ENCODE results near the gene CLC.
A peak's percentile ranks its signal among the peaks of the same experiment; 100 is the strongest.
"Not testable (repeated sequence)": the region's sequence is repeated elsewhere in the genome, so short reads cannot be mapped to it uniquely, and the experiment has no call there.

The CLC gene

DNA sequence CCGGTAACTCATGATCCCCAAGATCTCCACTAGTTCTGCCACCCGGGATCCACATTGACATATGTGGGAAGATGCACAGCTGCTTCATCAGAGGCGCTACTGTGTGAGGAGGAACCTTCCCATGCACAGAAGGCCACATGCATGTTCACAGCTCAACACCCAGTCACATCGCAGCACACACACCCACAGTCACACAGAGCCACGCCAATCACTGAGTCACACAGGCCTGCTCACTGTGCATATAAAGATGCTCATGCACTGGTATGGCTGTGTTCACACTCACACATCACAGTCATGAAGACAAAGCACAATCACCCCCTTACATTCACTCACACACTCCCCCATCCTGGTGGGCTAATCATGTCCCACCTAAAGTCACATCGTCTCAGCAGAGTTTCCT is 9.8 kb downstream of the CLC start:
- no peak for DNase-seq

DNA sequence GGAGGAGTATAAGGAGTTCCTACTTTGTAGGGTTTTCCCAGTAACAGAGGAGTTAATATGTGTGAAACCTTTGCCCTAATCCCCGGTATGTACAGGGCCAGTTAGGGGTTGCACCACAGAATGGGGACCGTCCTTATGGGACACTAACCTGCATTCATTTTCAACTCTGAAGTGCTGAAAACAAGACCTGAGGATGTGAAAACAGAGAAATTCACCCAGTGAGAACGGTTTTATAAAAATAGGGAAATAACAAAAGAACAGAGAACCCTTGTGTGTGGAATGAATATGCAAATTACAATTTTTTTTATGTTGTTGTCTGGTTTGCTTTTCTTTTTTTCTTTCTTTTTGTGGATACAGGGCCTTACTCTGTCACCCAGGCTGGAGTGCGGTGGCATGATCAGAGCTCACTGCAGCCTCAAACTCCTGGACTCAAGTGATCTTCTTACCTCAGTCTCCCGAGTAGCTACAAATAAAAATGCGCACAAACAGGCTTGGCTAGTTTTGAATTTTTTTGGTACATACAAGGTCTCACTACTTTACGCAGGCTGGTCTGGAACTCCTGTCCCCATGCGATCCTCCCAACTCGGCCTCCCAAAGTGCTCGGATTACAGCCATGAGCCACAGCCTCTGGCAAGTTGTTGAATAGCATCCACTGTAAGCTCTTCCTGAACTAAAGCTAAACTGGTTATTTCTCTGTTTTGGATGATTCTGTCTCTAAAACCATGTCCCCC is 10.6 kb downstream of the CLC start:
- no peak for DNase-seq

DNA sequence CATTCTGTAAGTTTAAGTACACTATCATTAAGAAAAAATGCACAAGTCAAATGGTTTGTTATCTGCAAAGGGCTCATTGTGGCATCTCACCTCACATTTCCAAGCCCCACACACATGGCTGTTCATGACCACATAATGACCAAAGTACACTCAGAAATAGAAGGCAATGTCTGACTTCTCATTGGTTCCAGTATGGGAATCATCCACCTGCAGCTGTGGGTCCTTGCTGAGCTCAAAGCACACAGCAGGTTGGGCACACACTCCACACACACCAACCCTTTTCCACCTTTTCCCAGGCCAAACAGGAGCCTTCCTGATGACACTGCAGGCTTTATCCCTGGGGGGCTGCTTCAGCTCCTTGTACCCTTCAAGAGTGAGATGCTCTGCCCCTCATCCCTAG is 11.8 kb downstream of the CLC start:
- no peak for DNase-seq

DNA sequence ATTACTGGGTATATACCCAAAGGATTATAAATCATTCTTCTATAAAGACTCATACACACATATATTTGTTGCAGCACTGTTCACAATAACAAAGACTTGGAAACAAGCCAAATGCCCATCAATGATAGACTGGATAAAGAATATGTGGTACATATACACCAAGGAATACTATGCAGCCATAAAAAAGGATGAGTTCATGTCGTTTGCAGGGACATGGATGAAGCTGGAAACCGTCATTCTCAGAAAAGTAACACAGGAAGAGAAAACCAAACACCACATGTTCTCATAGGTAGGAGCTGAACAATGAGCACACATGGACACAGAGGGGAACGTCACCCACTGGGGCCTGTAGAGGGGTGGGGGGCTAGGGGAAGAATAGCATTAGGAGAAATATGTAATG is 17.7 kb downstream of the CLC start:
- not testable (repeated sequence) for DNase-seq

DNA sequence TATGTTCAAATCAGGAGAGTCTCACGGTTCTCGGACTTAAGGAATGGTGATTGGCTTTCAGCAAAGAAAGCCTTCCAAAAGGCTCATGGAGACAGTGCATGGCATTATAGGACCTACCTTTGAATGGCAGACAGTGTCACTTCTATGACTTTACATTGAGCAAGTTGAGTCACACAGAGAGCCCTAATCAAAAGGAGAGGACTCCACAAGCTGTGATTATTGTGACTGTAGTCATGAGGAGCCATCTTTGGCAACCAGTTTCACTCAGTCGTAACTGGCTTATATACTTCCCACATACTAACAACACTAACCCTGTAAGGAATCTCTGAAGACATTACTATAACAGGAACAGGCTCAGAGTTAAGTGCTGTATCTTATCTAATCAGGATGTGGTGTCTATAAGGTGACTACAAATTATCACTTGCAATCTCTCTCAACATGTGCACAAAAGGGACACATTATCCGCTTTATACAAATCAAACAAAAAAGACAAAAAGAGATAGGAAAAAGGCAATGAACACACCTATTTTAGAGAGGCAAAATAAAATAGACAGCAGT is 27.4 kb downstream of the CLC start:
- DNase-seq, result no peak

DNA sequence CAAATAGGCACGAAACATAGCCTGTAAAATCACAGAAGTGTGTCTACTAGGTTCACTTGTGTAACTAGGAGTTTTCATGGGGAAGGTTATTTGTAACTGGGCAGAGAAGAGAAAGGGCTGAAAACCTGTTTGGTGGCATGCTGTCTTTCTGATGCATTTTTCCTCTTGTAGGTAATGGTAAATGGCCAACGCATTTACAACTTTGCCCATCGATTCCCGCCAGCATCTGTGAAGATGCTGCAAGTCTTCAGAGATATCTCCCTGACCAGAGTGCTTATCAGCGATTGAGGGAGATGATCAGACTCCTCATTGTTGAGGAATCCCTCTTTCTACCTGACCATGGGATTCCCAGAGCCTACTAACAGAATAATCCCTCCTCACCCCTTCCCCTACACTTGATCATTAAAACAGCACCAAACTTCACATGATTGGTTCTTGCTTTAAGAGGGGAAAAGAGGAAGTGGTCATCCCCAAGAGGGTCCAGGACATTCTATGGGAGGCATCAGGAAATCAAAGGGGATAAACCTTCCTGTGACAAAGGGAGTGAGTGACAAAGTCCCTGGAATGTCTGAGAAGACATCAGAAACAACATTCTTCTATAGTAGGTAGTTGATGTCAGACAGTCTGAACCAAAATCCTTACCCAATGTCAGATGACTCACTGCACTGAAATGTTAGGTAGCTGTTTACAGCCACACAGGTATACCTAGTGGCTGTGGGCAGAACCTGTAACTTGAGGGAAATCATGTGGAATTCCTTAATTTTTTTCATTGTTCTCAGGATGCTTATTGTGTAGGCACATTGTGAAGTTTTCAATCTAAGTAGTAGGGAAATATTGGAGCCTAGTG is 28.6 kb downstream of the CLC start:
- DNase-seq, result no peak

DNA sequence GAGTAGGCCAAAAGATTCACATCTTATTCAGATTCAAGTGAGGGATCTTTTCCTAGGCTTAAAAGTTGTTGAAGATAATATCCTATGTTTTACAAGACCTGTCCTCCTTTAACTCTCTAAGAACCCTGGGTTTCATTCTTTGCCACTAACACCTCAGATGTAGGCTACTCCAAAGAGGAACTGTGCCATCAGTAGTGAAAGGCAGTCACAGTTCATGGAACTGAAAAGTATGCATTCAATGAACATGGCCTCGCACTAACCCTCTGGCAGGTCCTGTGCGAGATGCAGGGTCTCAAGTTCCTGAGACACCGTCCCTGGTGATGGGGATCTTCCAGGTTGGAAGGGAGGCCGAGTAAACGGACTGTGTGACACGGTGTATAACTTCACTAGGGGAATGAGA is 29.2 kb downstream of the CLC start:
- no peak for DNase-seq

DNA sequence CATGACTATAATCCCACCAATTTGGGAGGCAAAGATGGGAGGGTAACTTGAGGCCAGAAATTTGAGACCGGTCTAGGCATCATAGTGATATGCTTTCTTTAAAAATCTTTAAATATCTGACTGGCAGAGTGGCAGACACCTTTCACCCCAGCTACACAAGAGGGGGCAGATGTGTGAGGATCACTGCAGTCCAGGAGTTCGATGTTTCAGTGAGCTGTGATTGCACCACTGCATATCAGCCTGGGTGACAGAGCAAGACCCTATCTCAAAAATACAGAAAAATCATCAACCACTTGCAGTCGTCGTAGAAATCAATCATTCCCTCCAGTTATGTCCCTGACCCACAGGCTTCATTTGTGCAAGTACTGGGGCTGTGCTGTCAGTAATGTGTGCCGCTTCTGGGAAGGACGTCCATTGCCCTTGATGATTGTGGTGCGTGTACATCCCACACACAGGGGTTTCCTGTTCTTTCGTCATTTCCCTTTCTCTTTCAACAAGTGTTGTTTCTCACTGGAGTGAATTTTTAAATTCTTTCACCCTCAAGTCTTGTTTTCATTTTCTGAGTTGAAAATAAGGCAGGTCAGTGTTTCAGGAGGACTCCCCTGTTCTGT is 32.1 kb downstream of the CLC start:
- no peak for DNase-seq

DNA sequence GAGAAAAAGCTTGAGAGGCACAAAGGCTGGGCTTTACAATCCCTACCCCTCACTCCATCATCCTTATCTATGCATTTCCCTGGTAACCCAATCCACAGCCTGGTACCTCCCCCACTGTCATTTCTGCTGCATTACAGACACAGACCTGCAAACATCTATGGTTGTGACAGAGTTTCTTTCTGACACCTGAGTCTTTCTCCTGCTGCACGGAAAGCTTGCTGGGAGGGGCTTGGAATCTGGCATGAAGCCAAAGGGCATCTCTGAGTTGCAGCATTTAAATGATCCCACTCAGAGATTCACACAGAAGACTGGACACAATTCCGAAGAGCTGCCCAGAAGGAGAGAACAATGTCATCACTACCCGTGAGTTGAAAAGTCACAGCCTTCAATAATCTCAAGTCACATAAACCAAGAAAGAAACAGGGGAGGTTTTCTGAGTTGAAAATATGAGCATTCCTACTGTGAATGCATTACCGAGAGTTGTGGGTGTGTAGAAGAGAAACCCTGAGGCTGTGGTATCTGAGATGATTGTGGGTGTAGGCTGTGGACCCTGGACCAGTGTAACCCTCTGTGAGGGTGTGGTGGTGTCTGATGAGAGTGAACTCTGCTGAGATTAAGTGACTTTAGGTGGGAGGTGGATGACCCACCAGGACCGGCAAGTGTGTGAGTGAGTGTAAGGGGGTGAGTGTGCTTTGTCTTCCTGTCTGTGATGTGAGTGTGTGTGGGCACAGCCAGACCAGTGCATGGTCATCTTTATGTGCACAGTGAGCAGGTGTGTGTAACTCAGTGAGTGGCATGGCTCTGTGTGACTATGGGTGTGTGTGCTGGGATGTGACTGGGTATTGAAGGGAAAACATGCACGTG is 33.4 kb downstream of the CLC start, which contains the start of gene LGALS14:
Gene LGALS14, plus strand, starts transcription at position 301 of the 864 bp plus-strand sequence. Its CDS starts 48 bp downstream, at position 349.
- DNase-seq, result peak; percentile 57

DNA sequence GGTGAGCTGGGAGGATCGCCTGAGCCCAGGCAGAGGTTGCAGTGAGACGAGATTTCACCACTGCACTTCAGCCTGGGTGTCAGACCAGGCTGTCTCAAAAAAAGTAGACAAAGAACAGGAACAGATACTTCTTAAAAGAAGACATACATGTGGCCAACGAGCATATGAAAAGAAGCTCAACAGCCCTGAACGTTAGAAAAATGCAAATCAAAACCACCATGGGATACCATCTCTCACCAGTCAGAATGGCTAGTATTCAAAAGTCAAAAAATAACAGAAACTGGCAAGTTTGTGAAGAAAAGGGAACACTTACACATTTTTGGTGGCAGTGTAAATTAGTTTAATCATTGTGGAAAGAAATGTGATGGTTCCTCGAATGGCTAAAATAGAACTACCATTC is 36.5 kb downstream of the CLC start:
- DNase-seq, result no peak

DNA sequence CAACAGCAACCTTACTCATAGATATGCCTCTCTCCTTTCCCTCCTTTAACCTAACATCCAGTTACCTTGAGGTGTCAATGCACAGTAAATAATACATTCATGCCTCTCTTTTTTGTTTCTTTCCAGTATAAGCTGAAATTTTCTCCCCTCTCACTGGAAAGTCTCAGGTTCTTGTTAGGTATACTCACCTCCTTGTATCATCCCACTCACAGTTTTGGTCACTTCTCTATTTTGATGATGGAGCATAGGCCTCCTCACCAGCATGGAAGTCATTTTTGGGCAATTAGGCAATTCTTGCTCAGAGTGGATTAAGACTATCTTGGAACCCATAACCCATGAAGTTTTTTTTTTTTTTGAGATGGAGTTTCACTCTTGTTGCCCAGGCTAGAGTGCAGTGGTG is 39.3 kb downstream of the CLC start:
- no peak for DNase-seq

DNA sequence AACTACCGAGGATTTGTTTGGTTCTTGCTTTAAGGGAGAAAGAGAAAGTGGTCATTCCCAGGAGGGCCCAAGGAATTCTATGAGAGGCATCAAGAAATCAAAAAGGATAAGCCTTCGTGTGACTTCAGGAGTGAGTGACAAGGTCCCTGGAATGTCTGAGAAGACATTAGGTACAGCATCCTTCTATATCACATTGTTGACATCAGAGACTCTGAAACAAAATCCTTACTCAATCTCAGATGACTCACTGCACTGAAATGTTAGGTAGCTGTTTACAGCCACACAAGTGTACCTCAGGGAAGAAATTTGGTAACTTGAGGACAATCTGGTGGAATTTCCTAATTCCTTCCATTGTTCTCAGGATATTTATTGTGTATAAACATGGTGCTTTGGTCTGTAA is 41.4 kb downstream of the CLC start:
- DNase-seq, result no peak

DNA sequence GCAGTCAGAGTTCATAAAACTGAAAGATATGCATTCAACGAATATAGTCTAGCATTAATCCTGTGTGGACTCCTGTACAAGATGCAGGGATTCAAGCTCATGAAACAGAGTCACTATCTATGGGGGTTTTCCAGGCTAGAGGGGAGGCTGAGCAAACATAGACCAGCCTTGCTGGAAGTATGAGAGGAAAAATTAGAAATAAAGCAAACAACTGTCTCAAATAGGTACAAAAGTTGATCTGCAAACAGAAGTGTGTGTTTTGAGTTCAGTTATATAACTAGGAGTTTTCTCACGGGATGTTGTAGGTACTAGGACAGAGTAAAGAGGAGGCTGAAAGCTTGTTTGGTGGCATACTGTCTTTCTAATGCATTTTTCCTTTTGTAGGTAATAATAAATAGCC is 42.1 kb downstream of the CLC start:
- DNase-seq, result no peak

DNA sequence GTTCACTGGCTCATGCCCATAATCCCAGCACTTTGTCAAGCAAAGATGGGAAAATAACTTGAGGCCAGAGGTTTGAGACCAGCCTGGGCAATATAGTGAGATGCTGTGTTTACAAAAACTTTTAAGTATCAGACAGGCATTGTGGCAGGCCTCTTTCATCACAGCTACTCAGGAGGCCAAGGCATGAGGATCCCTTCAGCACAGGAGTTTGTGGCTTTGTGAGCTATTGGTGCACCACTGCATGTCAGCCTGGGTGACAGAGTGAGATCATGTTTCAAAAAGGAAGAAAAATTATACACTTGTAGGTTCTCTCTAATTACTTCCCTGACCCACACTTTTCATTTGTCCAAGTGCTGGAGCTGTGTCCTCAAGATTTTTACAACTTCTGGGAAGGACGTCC is 45.0 kb downstream of the CLC start:
- DNase-seq, result no peak

DNA sequence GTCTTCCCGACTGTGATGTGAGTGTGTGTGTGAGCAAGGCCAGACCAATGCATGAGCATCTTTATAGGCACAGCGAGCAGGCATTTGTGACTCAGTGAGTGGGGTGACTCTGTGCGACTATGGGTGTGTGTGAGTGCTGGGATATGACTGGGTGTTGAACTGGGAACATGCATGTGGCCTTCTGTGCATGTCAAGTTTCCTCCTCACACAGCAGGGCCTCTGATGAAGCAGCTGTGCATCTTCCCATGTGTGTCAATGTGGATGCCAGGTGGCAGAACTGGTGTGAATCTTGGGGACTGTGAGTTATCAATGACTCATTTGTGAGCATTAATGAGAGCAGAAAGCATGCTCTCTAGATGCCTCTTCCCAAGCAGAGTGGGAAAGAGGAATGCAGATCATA is 45.7 kb downstream of the CLC start:
- no peak for DNase-seq

DNA sequence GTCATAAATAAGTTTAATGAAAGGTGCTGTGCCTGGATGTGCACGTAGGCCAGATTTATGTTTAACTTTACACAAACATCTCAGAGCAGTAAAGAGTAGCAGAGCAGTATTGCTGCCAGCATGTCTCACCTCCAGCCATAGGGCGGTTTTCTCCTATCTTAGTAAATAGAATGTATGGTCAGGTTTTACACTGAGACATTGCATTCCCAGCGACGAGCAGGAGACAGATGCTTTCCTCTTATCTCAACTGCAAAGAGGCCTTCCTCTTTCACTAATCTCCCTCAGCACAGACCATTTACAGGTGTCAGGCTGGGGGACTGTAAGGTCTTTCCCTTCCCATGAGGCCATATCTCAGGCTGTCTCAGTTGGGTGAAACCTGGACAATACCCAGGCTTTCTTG is 49.2 kb downstream of the CLC start:
- DNase-seq, result not testable (repeated sequence)

DNA sequence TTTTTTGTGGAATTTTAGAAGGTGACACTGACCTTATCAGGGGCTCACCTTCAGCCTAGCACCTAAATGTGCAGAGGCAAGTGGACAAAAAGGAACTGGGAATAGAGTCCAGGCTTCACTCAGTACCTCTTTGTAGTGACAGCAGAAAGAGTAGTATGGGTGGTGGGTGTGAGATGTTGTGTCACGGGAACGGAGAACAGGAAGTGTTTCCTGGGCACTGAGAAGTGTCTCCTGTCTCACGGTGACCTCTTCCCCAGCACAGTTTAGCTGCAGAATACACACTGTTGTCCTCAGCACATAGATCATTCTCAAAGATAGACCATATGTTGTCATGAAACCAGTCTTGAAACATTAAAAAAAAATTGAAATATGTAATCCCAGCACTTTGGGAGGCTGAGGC is 51.1 kb downstream of the CLC start:
- no peak for DNase-seq

DNA sequence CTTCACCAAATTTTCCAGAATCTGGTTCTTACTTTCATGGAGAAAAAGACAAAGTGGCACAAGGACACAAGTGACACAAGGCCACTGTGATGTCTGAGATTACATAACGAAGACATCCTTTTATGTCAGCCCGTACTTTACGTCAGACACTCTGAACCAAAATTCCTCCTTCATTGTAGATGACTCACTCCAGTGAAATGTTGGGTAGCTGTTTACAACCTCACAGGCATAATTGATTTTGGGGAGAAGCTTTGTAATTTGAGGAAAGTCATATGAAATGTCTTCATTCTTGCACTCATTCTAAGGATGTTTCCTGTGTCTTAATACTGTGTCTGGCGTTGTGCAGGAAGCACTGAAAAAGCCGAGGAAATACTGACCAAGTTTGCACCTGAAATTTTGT is 53.6 kb downstream of the CLC start:
- no peak for DNase-seq

DNA sequence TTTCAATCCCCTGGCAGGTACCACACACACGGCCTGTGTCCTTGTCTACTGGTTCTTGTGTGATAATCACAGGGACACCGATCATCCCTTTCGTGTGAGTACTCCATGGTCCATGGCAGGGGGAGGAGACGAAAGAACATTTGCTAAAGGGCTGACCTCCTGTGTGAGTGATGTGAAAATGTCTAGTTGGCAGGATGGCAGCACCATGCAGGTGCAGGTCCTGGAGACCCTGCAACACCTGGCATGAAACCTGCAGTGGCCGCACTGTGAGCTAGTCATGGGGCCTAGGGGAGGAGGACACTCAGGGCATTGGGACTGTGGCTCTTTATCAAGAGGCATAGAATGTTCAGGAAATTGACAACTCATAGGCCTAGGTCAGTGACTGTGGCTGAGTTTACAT is 56.4 kb downstream of the CLC start:
- DNase-seq, result no peak
